ENCODE measurements around the gene GIPC3. TPM values are rescaled to one million over a fixed set of nuclear protein-coding genes. Genes with fewer than 3 reads are reported as not detected.

GIPC3 gene
- total RNA-seq, 2 donors from 2014 or later, result 0.93 to 1.5 TPM

GRCh38 chr19:3633559-3633988, 48.3 kb downstream of the GIPC3 start:
- Mint-ChIP-seq H3K4me1 (no peaks in the 10 kb centered on the region), H3K4me3 (no peak overlapping the region), H3K36me3 (ENCODE audit: low read depth) (peaks cover 20% of the 10 kb centered on the region), H3K9me3 (no peaks in the 10 kb centered on the region), H3K27me3 (ENCODE audit: insufficient read depth) (no peaks in the 10 kb centered on the region), H3K27ac (peak overlapping the region; percentile 39)
- no peak overlapping the region for H3K4me3 ChIP-seq (ENCODE audit: low read length)
- H3K9me3 ChIP-seq (ENCODE audit: control insufficient read depth, low read length), result no peaks in the 10 kb centered on the region
- H3K27ac ChIP-seq (ENCODE audit: low read depth, low read length), result no peak overlapping the region
- no peak for DNase-seq
- 93 to 100% methylated on average over 7 to 22 of the region's 22 CpGs for WGBS, 2 experiments (ENCODE audit: insufficient coverage in 1 of 2, insufficient read length in 1 of 2)
- no peaks in the 10 kb centered on the region for H3K27me3 ChIP-seq (ENCODE audit: control insufficient read depth, insufficient read depth, low read length, poor library complexity, severe bottlenecking)
- no peak for TF ChIP-seq CTCF (conservative IDR thresholded peaks at IDR 0.05)
- no peaks in the 10 kb centered on the region for H3K36me3 ChIP-seq (ENCODE audit: control insufficient read depth, insufficient read depth, low read length)
- no peak overlapping the region for H3K9ac ChIP-seq (ENCODE audit: extremely low read depth, low read length, poor library complexity, severe bottlenecking)
- H3K4me1 ChIP-seq (ENCODE audit: control insufficient read depth, insufficient read depth, low read length), result no peaks in the 10 kb centered on the region

- Histone ChIP-seq H3K4me3 (ENCODE audit: low read length) (no peak overlapping the region), H3K4me1 (ENCODE audit: control insufficient read depth, insufficient read depth, low read length) (no peaks in the 10 kb centered on the region), H3K27ac (ENCODE audit: low read depth, low read length) (no peak overlapping the region), H3K36me3 (ENCODE audit: control insufficient read depth, insufficient read depth, low read length) (peaks cover 2% of the 10 kb centered on the region), H3K9ac (ENCODE audit: extremely low read depth, low read length, poor library complexity, severe bottlenecking) (no peak overlapping the region), H3K27me3 (ENCODE audit: control insufficient read depth, insufficient read depth, low read length, poor library complexity, severe bottlenecking) (no peaks in the 10 kb centered on the region), H3K9me3 (ENCODE audit: control insufficient read depth, low read length) (no peaks in the 10 kb centered on the region)
- H3K27ac Mint-ChIP-seq, result peak overlapping the region; percentile 77
- no peak overlapping the region for H3K4me3 Mint-ChIP-seq
- no peak for DNase-seq
- H3K4me1 Mint-ChIP-seq, result no peaks in the 10 kb centered on the region
- H3K9me3 Mint-ChIP-seq, result no peaks in the 10 kb centered on the region
- no peak for TF ChIP-seq CTCF (conservative IDR thresholded peaks at IDR 0.05)
- 93 to 100% methylated on average over 16 to 19 of the region's 19 CpGs for WGBS, 2 experiments (ENCODE audit: insufficient coverage in 1 of 2, insufficient read length in 1 of 2)
- no peaks in the 10 kb centered on the region for H3K27me3 Mint-ChIP-seq (ENCODE audit: insufficient read depth)
- H3K36me3 Mint-ChIP-seq (ENCODE audit: low read depth), result peaks cover 27% of the 10 kb centered on the region
These were observed 49.3 kb downstream of the GIPC3 start for GRCh38 chr19:3634496-3635045.

- Mint-ChIP-seq H3K27ac (no peak overlapping the region), H3K27me3 (ENCODE audit: insufficient read depth) (no peaks in the 10 kb centered on the region), H3K36me3 (ENCODE audit: low read depth) (peaks cover 30% of the 10 kb centered on the region), H3K4me3 (no peak overlapping the region), H3K4me1 (no peaks in the 10 kb centered on the region), H3K9me3 (no peaks in the 10 kb centered on the region)
- Histone ChIP-seq H3K4me3 (ENCODE audit: low read length) (no peak overlapping the region), H3K36me3 (ENCODE audit: control insufficient read depth, insufficient read depth, low read length) (peaks cover 11% of the 10 kb centered on the region), H3K4me1 (ENCODE audit: control insufficient read depth, insufficient read depth, low read length) (no peaks in the 10 kb centered on the region), H3K27ac (ENCODE audit: low read depth, low read length) (no peak overlapping the region), H3K27me3 (ENCODE audit: control insufficient read depth, insufficient read depth, low read length, poor library complexity, severe bottlenecking) (no peaks in the 10 kb centered on the region), H3K9ac (ENCODE audit: extremely low read depth, low read length, poor library complexity, severe bottlenecking) (no peak overlapping the region), H3K9me3 (ENCODE audit: control insufficient read depth, low read length) (no peaks in the 10 kb centered on the region)
- no peak for TF ChIP-seq CTCF (conservative IDR thresholded peaks at IDR 0.05)
- WGBS, 2 experiments (ENCODE audit: insufficient coverage in 1 of 2, insufficient read length in 1 of 2), result 91 to 93% methylated on average over 20 of the region's 20 CpGs
- DNase-seq, result no peak
These were observed 51.2 kb downstream of the GIPC3 start for GRCh38 chr19:3636506-3636905.

Data from endodermal cell (in vitro differentiated cells).